Duodenal mucosa (tissue), 2 donors: ENCODE results near the gene BFAR.
"Not testable (repeated sequence)": the region's sequence is repeated elsewhere in the genome, so short reads cannot be mapped to it uniquely, and the experiment has no call there.

ENCODE experiments used
- H3K27ac ChIP-seq: one replicate; pipeline ENCODE4 v1.7.0; 2013; ENCODE audit warnings: low read depth, low read length
- H3K27me3 ChIP-seq, 2 donors: one replicate each; pipeline ENCODE4 v1.7.0; 2013; ENCODE audit warnings: low read length in 2 of 2, control low read depth in 1 of 2; ENCODE audit not compliant: insufficient read depth in 2 of 2, control insufficient read depth in 1 of 2
- H3K36me3 ChIP-seq, 2 donors: one replicate each; pipeline ENCODE4 v1.7.0; 2013; ENCODE audit warnings: low read length in 2 of 2, control low read depth in 1 of 2; ENCODE audit not compliant: insufficient read depth in 2 of 2, control insufficient read depth in 1 of 2
- H3K4me1 ChIP-seq, 2 donors: one replicate each; pipeline ENCODE4 v1.7.0; 2013; ENCODE audit warnings: low read length in 2 of 2, control low read depth in 1 of 2; ENCODE audit not compliant: insufficient read depth in 2 of 2, control insufficient read depth in 1 of 2
- H3K4me3 ChIP-seq, 2 donors: one replicate each; pipeline ENCODE4 v1.7.0; 2013; ENCODE audit warnings: low read length in 2 of 2, low read depth in 1 of 2
- H3K9ac ChIP-seq, 2 donors: one replicate each; pipeline ENCODE4 v1.7.0; 2013; ENCODE audit warnings: low read length in 2 of 2, low read depth in 1 of 2
- H3K9me3 ChIP-seq, 2 donors: one replicate each; pipeline ENCODE4 v1.7.0; 2013; ENCODE audit warnings: low read length in 2 of 2, control low read depth in 1 of 2; ENCODE audit not compliant: control insufficient read depth in 1 of 2

The BFAR gene

GRCh38 chr16:14682121-14682520 is 49.4 kb downstream of the BFAR start:
- H3K27me3 ChIP-seq, result no peaks in the 10 kb centered on the region
- H3K27ac ChIP-seq, result no peak overlapping the region
- no peak overlapping the region for H3K9ac ChIP-seq
- H3K4me3 ChIP-seq, result no peak overlapping the region
- H3K4me1 ChIP-seq, result no peaks in the 10 kb centered on the region
- H3K9me3 ChIP-seq, result no peaks in the 10 kb centered on the region
- peaks cover 0 to 4% of the 10 kb centered on the region in 2 donors for H3K36me3 ChIP-seq

- H3K27ac ChIP-seq, H3K36me3 ChIP-seq, H3K4me1 ChIP-seq, H3K27me3 ChIP-seq, H3K9ac ChIP-seq, H3K4me3 ChIP-seq, H3K9me3 ChIP-seq: not testable (repeated sequence)
Measured at GRCh38 chr16:14685870-14686793, 53.4 kb downstream of the BFAR start.

GRCh38 chr16:14694129-14694528 is 61.4 kb downstream of the BFAR start, which contains the start of gene PLA2G10:
Gene PLA2G10, minus strand, starts transcription at chr16:14694308. Its CDS starts 79 bp downstream, at chr16:14694229.
- H3K4me3 ChIP-seq, H3K27me3 ChIP-seq, H3K9me3 ChIP-seq, H3K27ac ChIP-seq, H3K36me3 ChIP-seq, H3K9ac ChIP-seq, H3K4me1 ChIP-seq: not testable (repeated sequence)

GRCh38 chr16:14701859-14702258 is 69.1 kb downstream of the BFAR start:
- H3K9me3 ChIP-seq, H3K4me3 ChIP-seq, H3K36me3 ChIP-seq, H3K4me1 ChIP-seq, H3K27me3 ChIP-seq, H3K9ac ChIP-seq, H3K27ac ChIP-seq: not testable (repeated sequence)

- H3K4me1 ChIP-seq, H3K36me3 ChIP-seq, H3K4me3 ChIP-seq, H3K9me3 ChIP-seq, H3K27ac ChIP-seq, H3K27me3 ChIP-seq, H3K9ac ChIP-seq: not testable (repeated sequence)
Measured at GRCh38 chr16:14702672-14703071, 69.9 kb downstream of the BFAR start.

GRCh38 chr16:14703156-14704011 is 70.6 kb downstream of the BFAR start, which contains the start of gene NPIPA3:
Gene NPIPA3, plus strand, starts transcription at chr16:14703411. Its CDS starts 5,533 bp downstream, at chr16:14708944.
- not testable (repeated sequence) for H3K9me3 ChIP-seq, H3K9ac ChIP-seq, H3K4me3 ChIP-seq, H3K27ac ChIP-seq, H3K27me3 ChIP-seq, H3K4me1 ChIP-seq, H3K36me3 ChIP-seq
